Activated B cell treated with CpG ODN at 0.5 μM for 24 hours (primary cell): ENCODE measurements around the gene ALG10. TPM values are rescaled to one million over a fixed set of nuclear protein-coding genes. Genes with fewer than 3 reads are reported as not detected.

ENCODE experiments used
- ATAC-seq: fragments of 200-7000 bp; cut with Tn5 transposase; one replicate; pipeline ENCODE4 v1.10.0; 2021; ENCODE audit warnings: low read depth, mild to moderate bottlenecking, moderate library complexity
- CTCF ChIA-PET: fragments of 350-600 bp; sonication (Branson Sonifier 250); formaldehyde crosslinking; loops from one replicate; lab custom pipeline; 2021; ENCODE audit warnings: antibody characterized with exemption; lab: Charles Lee
- POLR2A ChIA-PET: fragments of 350-600 bp; sonication (Branson Sonifier 250); formaldehyde crosslinking; loops from one replicate; lab custom pipeline; 2021; ENCODE audit warnings: antibody characterized with exemption; lab: Charles Lee
- DNase-seq: peaks from one replicate; pipeline ENCODE4 v3.0.0; 2022
- H3K27ac Mint-ChIP-seq: one replicate; pipeline ENCODE4 v1.8.0; 2020; ENCODE audit warnings: mixed read lengths
- H3K27me3 Mint-ChIP-seq: one replicate; pipeline ENCODE4 v1.8.0; 2021; ENCODE audit warnings: mixed read lengths
- H3K36me3 Mint-ChIP-seq: one replicate; pipeline ENCODE4 v1.8.0; 2021; ENCODE audit warnings: low read depth, mixed read lengths
- H3K4me1 Mint-ChIP-seq: one replicate; pipeline ENCODE4 v1.8.0; 2021; ENCODE audit warnings: mixed read lengths
- H3K4me3 Mint-ChIP-seq: one replicate; pipeline ENCODE4 v1.8.0; 2020; ENCODE audit warnings: mild to moderate bottlenecking, mixed read lengths
- H3K9me3 Mint-ChIP-seq: one replicate; pipeline ENCODE4 v1.8.0; 2020; ENCODE audit warnings: mixed read lengths
- intact Hi-C: fragments of 100-400 bp; cut with micrococcal nuclease; formaldehyde crosslinking; loops from one replicate; pipeline ENCODE4 v1.15.1; 2024
- total RNA-seq: library from RNA; stranded (reverse); gene quantifications from 2 replicates; pipeline ENCODE4 v1.2.3, GENCODE V29; 2022
- TF ChIP-seq, protein P1 (sequence below): fragments of 200-600 bp; IDR thresholded peaks from one replicate; pipeline ENCODE4 v1.8.0; 2022; ENCODE audit warnings: antibody characterized with exemption, mild to moderate bottlenecking

Gene ALG10
- total RNA-seq, 1 donor from 2014 or later: 19.6 TPM

DNA sequence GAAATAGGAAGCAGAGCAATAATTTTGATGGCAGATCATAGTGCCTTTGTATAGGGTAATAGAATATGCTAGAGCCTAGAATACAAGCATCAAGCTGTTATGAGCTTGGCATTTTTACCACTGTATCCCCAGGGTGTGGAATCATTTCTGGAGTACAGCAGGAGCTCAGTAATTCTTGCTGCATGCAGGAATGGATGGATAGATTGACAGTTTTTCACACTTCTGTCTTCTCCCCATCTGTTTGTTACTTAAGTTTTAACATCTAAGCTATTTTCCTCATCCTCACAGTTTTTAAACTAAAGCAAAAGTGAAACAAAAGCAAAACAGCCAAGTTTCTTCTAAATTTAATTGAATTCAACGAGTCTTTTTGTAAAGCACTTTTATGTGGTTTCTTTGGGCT is 32.6 kb downstream of the ALG10 start:
- H3K27ac Mint-ChIP-seq: no peak overlapping the region

More for the DNA sequence above, 32.6 kb downstream of the ALG10 start:
- no peak for ATAC-seq
- ChIA-PET CTCF (no interaction called here), POLR2A (no interaction called here)
- Mint-ChIP-seq H3K4me1 (peaks cover 2% of the 10 kb centered on the region), H3K27me3 (no peaks in the 10 kb centered on the region), H3K4me3 (no peak overlapping the region), H3K9me3 (peaks cover 11% of the 10 kb centered on the region), H3K36me3 (no peaks in the 10 kb centered on the region)
- intact Hi-C loops: no loop called here
- DNase-seq: no peak
- TF ChIP-seq, protein P1, sequence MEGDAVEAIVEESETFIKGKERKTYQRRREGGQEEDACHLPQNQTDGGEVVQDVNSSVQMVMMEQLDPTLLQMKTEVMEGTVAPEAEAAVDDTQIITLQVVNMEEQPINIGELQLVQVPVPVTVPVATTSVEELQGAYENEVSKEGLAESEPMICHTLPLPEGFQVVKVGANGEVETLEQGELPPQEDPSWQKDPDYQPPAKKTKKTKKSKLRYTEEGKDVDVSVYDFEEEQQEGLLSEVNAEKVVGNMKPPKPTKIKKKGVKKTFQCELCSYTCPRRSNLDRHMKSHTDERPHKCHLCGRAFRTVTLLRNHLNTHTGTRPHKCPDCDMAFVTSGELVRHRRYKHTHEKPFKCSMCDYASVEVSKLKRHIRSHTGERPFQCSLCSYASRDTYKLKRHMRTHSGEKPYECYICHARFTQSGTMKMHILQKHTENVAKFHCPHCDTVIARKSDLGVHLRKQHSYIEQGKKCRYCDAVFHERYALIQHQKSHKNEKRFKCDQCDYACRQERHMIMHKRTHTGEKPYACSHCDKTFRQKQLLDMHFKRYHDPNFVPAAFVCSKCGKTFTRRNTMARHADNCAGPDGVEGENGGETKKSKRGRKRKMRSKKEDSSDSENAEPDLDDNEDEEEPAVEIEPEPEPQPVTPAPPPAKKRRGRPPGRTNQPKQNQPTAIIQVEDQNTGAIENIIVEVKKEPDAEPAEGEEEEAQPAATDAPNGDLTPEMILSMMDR: no peak
